HCT116 (cell line): ENCODE data around the gene TULP4. TPM values are rescaled to one million over a fixed set of nuclear protein-coding genes. Genes with fewer than 3 reads are reported as not detected.

Source experiments
- ATAC-seq: fragments of 200-7000 bp; cut with Tn5 transposase; 2 replicates; pipeline ENCODE4 v1.9.1; 2020; ENCODE audit warnings: mild to moderate bottlenecking, moderate library complexity
- BruUV-seq: library from RNA; stranded (reverse); fragments of 400-500 nt; replicated peaks from 2 replicates; lab custom pipeline; 2021; lab: Mats Ljungman, UMichigan
- CTCF ChIA-PET: fragments of 300-600 bp; sonication (Branson Sonifier 250); formaldehyde crosslinking; loops from one replicate; lab custom pipeline; 2021; ENCODE audit warnings: antibody characterized with exemption; lab: Charles Lee
- POLR2A ChIA-PET: fragments of 300-600, 350-600 bp; sonication (Branson Sonifier 250); formaldehyde crosslinking; loops from one replicate; lab custom pipeline; 2021; ENCODE audit warnings: antibody characterized with exemption; lab: Charles Lee
- RAD21 ChIA-PET, 2 experiments: fragments of 300-600 bp; sonication (Branson Sonifier 250); formaldehyde crosslinking; loops; one replicate each; lab custom pipeline; 2023; ENCODE audit warnings: low total read pairs in 2 of 2; ENCODE audit not compliant: uncharacterized antibody in 2 of 2, unreplicated experiment in 2 of 2, low non-redundant PET in 1 of 2; lab: Charles Lee
- DNase-seq: peaks from one replicate; pipeline ENCODE4 v3.0.0-alpha.2; 2010; ENCODE audit warnings: low read depth, low spot score
- H2AFZ ChIP-seq: fragments of 200-600 bp; shearing (Covaris generic), sonication (generic); 2 replicates; pipeline ENCODE4 v1.6.1; 2017; ENCODE audit warnings: low read depth, mixed run types, mixed read lengths, antibody characterized with exemption, low read length; ENCODE audit not compliant: poor library complexity, severe bottlenecking
- H3K27ac ChIP-seq: 2 replicates; pipeline ENCODE4 v1.5.1; 2012; ENCODE audit warnings: low read depth, low read length
- H3K27me3 ChIP-seq: fragments of 200-600 bp; sonication (generic); 2 replicates; pipeline ENCODE4 v1.6.1; 2016; ENCODE audit warnings: mixed run types, low read length, mixed read lengths; ENCODE audit not compliant: insufficient read depth
- H3K36me3 ChIP-seq, 2 experiments: fragments of 200-500 bp in 1 of 2; fragments of 200-600 bp in 1 of 2; sonication (Bioruptor generic) in 1 of 2; sonication (generic) in 1 of 2; 2 replicates each; pipeline versions ENCODE4 v1.5.1 to v1.6.1; 2014 to 2016; ENCODE audit warnings: low read length in 2 of 2, inconsistent platforms in 1 of 2, mixed read lengths in 1 of 2, mixed run types in 1 of 2; ENCODE audit not compliant: insufficient read depth in 2 of 2, control insufficient read depth in 1 of 2
- H3K4me1 ChIP-seq, 2 experiments: fragments of 200-600 bp in 1 of 2; sonication (generic) in 1 of 2; 2 replicates each; pipeline versions ENCODE4 v1.5.1 to v1.6.1; 2012 to 2017; ENCODE audit warnings: low read length in 2 of 2, inconsistent platforms in 1 of 2, mild to moderate bottlenecking in 1 of 2, mixed read lengths in 1 of 2, mixed run types in 1 of 2, moderate library complexity in 1 of 2; ENCODE audit not compliant: insufficient read depth in 2 of 2, control insufficient read depth in 1 of 2
- H3K4me2 ChIP-seq: fragments of 200-600 bp; sonication (generic); 2 replicates; pipeline ENCODE4 v1.6.1; 2017; ENCODE audit warnings: mixed run types, low read length, mixed read lengths
- H3K4me3 ChIP-seq, 2 experiments: fragments of 200-600 bp in 1 of 2; sonication (generic) in 1 of 2; replicated peaks in 1 of 2; 2 replicates each; pipeline ENCODE4 v1.5.1; 2011 to 2016; ENCODE audit warnings: low read length in 2 of 2, control low read depth in 1 of 2, low read depth in 1 of 2, mild to moderate bottlenecking in 1 of 2, mixed read lengths in 1 of 2, mixed run types in 1 of 2
- H3K79me2 ChIP-seq: fragments of 200-600 bp; sonication (generic); 2 replicates; pipeline ENCODE4 v1.6.1; 2017; ENCODE audit warnings: mild to moderate bottlenecking, mixed run types, low read length, moderate library complexity, mixed read lengths; ENCODE audit not compliant: insufficient read depth
- H3K9ac ChIP-seq: fragments of 200-600 bp; sonication (generic); 2 replicates; pipeline ENCODE4 v1.6.1; 2016; ENCODE audit warnings: low read length, mixed read lengths
- H3K9me2 ChIP-seq: fragments of 200-600 bp; sonication (generic), shearing (Covaris generic); 2 replicates; pipeline ENCODE4 v1.6.1; 2017; ENCODE audit warnings: mixed run types, mild to moderate bottlenecking, moderate library complexity; ENCODE audit not compliant: insufficient read depth
- H3K9me3 ChIP-seq, 2 experiments: fragments of 200-500 bp in 1 of 2; fragments of 200-600 bp in 1 of 2; sonication (Bioruptor generic) in 1 of 2; sonication (generic) in 1 of 2; 2 replicates each; pipeline ENCODE4 v1.6.1; 2014 to 2017; ENCODE audit warnings: low read length in 2 of 2, mixed read lengths in 2 of 2, inconsistent platforms in 1 of 2, low read depth in 1 of 2, mild to moderate bottlenecking in 1 of 2, mixed run types in 1 of 2, moderate library complexity in 1 of 2; ENCODE audit not compliant: control insufficient read depth in 1 of 2, insufficient read depth in 1 of 2
- H4K20me1 ChIP-seq: fragments of 200-600 bp; sonication (generic), shearing (Covaris generic); 2 replicates; pipeline ENCODE4 v1.6.1; 2017; ENCODE audit warnings: mixed run types, mild to moderate bottlenecking, moderate library complexity; ENCODE audit not compliant: insufficient read depth
- ATF3 ChIP-seq: IDR thresholded peaks from 2 replicates; pipeline ENCODE4 v1.6.1; 2012
- CEBPB ChIP-seq: IDR thresholded peaks from 2 replicates; pipeline ENCODE4 v1.6.1; 2012; ENCODE audit warnings: low read depth
- CTCF ChIP-seq, 3 experiments: fragments of 200-600 bp in 1 of 3; sonication (generic) in 1 of 3; IDR thresholded peaks in 2 of 3; conservative IDR thresholded peaks in 1 of 3; 2 replicates each; pipeline ENCODE4 v1.5.1; 2012 to 2017; ENCODE audit warnings: low read depth in 2 of 3, low read length in 2 of 3, antibody characterized with exemption in 1 of 3, borderline replicate concordance in 1 of 3, control low read depth in 1 of 3, mild to moderate bottlenecking in 1 of 3, mixed read lengths in 1 of 3, mixed run types in 1 of 3, moderate library complexity in 1 of 3; ENCODE audit not compliant: insufficient read depth in 1 of 3
- EGR1 ChIP-seq: IDR thresholded peaks from 2 replicates; pipeline ENCODE4 v1.6.1; 2012; ENCODE audit warnings: low read depth
- ELF1 ChIP-seq: IDR thresholded peaks from 2 replicates; pipeline ENCODE4 v1.6.1; 2012; ENCODE audit warnings: low read depth, borderline replicate concordance
- EZH2 ChIP-seq: fragments of 200-600 bp; sonication (generic); IDR thresholded peaks from 2 replicates; pipeline ENCODE4 v1.6.1; 2017; ENCODE audit warnings: antibody characterized with exemption, mixed run types
- EZH2phosphoT487 ChIP-seq: fragments of 200-600 bp; IDR thresholded peaks from 2 replicates; pipeline ENCODE4 v1.6.1; 2018; ENCODE audit warnings: antibody characterized with exemption, borderline replicate concordance
- FOSL1 ChIP-seq: IDR thresholded peaks from 2 replicates; pipeline ENCODE4 v1.6.1; 2012; ENCODE audit warnings: low read depth
- MAX ChIP-seq: IDR thresholded peaks from 2 replicates; pipeline ENCODE4 v1.6.1; 2012
- RAD21 ChIP-seq: IDR thresholded peaks from 2 replicates; pipeline ENCODE4 v1.6.1; 2012; ENCODE audit warnings: low read depth, mild to moderate bottlenecking
- SIN3A ChIP-seq: IDR thresholded peaks from 2 replicates; pipeline ENCODE4 v1.6.1; 2012; ENCODE audit warnings: low read depth
- SP1 ChIP-seq: IDR thresholded peaks from 2 replicates; pipeline ENCODE4 v1.6.1; 2012; ENCODE audit warnings: low read depth
- TCF7L2 ChIP-seq: IDR thresholded peaks from 2 replicates; pipeline ENCODE4 v1.7.0; 2011; ENCODE audit warnings: borderline replicate concordance, inconsistent platforms; ENCODE audit not compliant: insufficient read depth, insufficient read length; ENCODE audit errors: extremely low read depth
- YY1 ChIP-seq: IDR thresholded peaks from 2 replicates; pipeline ENCODE4 v1.6.1; 2011; ENCODE audit warnings: low read length, low read depth, moderate library complexity, mild to moderate bottlenecking; ENCODE audit not compliant: insufficient replicate concordance; ENCODE audit errors: extremely low read depth
- ZBTB33 ChIP-seq: IDR thresholded peaks from 2 replicates; pipeline ENCODE4 v1.6.1; 2011; ENCODE audit warnings: mild to moderate bottlenecking, low read length, moderate library complexity; ENCODE audit not compliant: insufficient replicate concordance; ENCODE audit errors: extremely low read depth
- ZNF274 ChIP-seq: fragments of 200-500 bp; sonication (Bioruptor generic); IDR thresholded peaks from 2 replicates; pipeline ENCODE4 v1.6.1; 2014; ENCODE audit warnings: mild to moderate bottlenecking, low read depth, low read length, inconsistent platforms
- intact Hi-C: fragments of 100-400 bp; cut with micrococcal nuclease; formaldehyde crosslinking; loops from 2 replicates; pipeline ENCODE4 v1.10.0; 2022
- total RNA-seq: library from RNA; stranded (reverse); gene quantifications from one replicate; pipeline ENCODE4 v1.2.1, GENCODE V29; 2021; ENCODE audit not compliant: unreplicated experiment

Gene TULP4
- total RNA-seq, 1 experiment from 2014 or later: 70.8 TPM

GRCh38 chr6:158383057-158383456 is 70.8 kb downstream of the TULP4 start (continued):
- TF ChIP-seq CTCF (IDR thresholded peaks at IDR 0.05 in 2 of 3, conservative IDR thresholded peaks at IDR 0.05 in 1 of 3; ENCODE audit: borderline replicate concordance in 1 of 3, insufficient read depth in 1 of 3, low read depth in 2 of 3, low read length in 2 of 3): no peak
- TF ChIP-seq YY1: no peak
- no peak for TF ChIP-seq EZH2phosphoT487
- no peak for TF ChIP-seq EZH2
- no peak for TF ChIP-seq CEBPB
- no peak for TF ChIP-seq MAX
- TF ChIP-seq RAD21: no peak
- no peak for TF ChIP-seq SIN3A
- no peak for TF ChIP-seq FOSL1

GRCh38 chr6:158383542-158383941 is 71.3 kb downstream of the TULP4 start:
- ATAC-seq: no peak
- CTCF ChIA-PET: no interaction called here
- Histone ChIP-seq H3K4me3 (no peak overlapping the region), H4K20me1 (peaks cover 12% of the 10 kb centered on the region; the same call in 1 of the 2 replicates), H2AFZ (no peak overlapping the region), H3K36me3 (no peaks in the 10 kb centered on the region), H3K4me1 (no peaks in the 10 kb centered on the region), H3K9me2 (no peaks in the 10 kb centered on the region), H3K27ac (no peak overlapping the region), H3K79me2 (peaks cover 12% of the 10 kb centered on the region; the same call in 1 of the 2 replicates), H3K27me3 (no peaks in the 10 kb centered on the region), H3K9ac (no peak overlapping the region), H3K9me3 (no peaks in the 10 kb centered on the region), H3K4me2 (no peak overlapping the region)
- intact Hi-C loops: no loop called here
- no TSS peak for BruUV-seq
- no peak for DNase-seq
- POLR2A ChIA-PET: no interaction called here
- RAD21 ChIA-PET: no interaction called here
- TF ChIP-seq ZBTB33 (no peak), ELF1 (no peak), TCF7L2 (no peak), SP1 (no peak), SIN3A (no peak), ATF3 (no peak), RAD21 (no peak), MAX (no peak), CTCF (IDR thresholded peaks at IDR 0.05 in 2 of 3, conservative IDR thresholded peaks at IDR 0.05 in 1 of 3; ENCODE audit: borderline replicate concordance in 1 of 3, insufficient read depth in 1 of 3, low read depth in 2 of 3, low read length in 2 of 3) (no peak), ZNF274 (no peak), EGR1 (no peak), YY1 (no peak)
